ENCODE results near the gene SMIM20.
"Not testable (repeated sequence)": the region's sequence is repeated elsewhere in the genome, so short reads cannot be mapped to it uniquely, and the experiment has no call there.

The SMIM20 gene

DNA sequence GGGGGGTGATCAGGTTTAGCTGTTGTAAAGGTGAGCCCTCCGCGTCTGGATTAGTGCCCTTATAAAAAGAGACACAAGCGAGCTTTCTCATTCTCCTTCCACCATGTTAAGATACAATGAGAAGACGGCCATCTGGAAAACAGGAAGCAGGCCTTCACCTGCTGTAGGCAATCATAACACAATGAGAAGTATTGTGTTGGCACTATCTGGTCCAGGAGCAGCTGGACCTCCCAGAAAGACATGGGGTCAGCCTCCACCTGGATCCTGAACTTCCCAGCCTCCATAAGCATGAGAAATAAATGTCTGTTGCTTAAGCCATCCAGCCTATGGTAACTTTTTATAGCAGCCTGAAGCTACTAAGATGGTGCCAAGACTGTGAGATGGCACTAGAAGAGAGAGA is 8.6 kb upstream of the SMIM20 start:
- TF ChIP-seq, protein P1, sequence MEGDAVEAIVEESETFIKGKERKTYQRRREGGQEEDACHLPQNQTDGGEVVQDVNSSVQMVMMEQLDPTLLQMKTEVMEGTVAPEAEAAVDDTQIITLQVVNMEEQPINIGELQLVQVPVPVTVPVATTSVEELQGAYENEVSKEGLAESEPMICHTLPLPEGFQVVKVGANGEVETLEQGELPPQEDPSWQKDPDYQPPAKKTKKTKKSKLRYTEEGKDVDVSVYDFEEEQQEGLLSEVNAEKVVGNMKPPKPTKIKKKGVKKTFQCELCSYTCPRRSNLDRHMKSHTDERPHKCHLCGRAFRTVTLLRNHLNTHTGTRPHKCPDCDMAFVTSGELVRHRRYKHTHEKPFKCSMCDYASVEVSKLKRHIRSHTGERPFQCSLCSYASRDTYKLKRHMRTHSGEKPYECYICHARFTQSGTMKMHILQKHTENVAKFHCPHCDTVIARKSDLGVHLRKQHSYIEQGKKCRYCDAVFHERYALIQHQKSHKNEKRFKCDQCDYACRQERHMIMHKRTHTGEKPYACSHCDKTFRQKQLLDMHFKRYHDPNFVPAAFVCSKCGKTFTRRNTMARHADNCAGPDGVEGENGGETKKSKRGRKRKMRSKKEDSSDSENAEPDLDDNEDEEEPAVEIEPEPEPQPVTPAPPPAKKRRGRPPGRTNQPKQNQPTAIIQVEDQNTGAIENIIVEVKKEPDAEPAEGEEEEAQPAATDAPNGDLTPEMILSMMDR (IDR thresholded peaks at IDR 0.05): no peak
- Mint-ChIP-seq H3K9me3 (peaks cover 14% of the 10 kb centered on the region), H3K36me3 (ENCODE audit: low read depth) (no peaks in the 10 kb centered on the region), H3K27me3 (ENCODE audit: low read depth, poor library complexity) (peaks cover 20% of the 10 kb centered on the region), H3K27ac (no peak overlapping the region), H3K4me1 (peaks cover 7% of the 10 kb centered on the region), H3K4me3 (no peak overlapping the region)
- no peak for DNase-seq

- H3K36me3 Mint-ChIP-seq (ENCODE audit: low read depth); H3K4me3 Mint-ChIP-seq; H3K4me1 Mint-ChIP-seq; H3K27ac Mint-ChIP-seq; DNase-seq: not testable (repeated sequence)
- peaks cover 20% of the 10 kb centered on the region for H3K27me3 Mint-ChIP-seq (ENCODE audit: low read depth, poor library complexity)
- H3K9me3 Mint-ChIP-seq: peaks cover 14% of the 10 kb centered on the region
Measured at GRCh38 chr4:25906113-25906512, 7.9 kb upstream of the SMIM20 start.

DNA sequence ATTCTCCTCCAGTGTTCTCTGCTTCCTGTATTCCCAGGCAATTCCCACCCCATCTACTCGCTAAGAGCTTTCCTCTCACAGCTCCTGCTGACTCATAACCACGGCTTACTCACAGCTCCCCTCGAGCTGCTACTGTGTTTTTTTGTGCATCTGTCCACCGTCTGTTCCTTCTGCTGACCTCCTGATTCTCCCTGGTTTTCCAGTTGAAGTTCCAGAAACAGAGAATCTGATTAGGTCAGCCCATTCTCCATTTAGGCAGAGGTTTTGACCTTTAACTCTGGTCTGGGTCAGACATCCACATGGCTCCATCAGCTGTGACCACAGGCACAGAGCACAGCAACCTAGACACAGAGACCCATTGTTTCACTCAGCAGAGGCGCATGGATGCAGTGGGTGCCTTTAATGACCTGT is 5.5 kb upstream of the SMIM20 start:
- Mint-ChIP-seq H3K4me3 (no peak overlapping the region), H3K4me1 (peaks cover 9% of the 10 kb centered on the region), H3K27ac (no peak overlapping the region), H3K9me3 (peaks cover 14% of the 10 kb centered on the region), H3K27me3 (ENCODE audit: low read depth, poor library complexity) (peaks cover 27% of the 10 kb centered on the region), H3K36me3 (ENCODE audit: low read depth) (no peaks in the 10 kb centered on the region)
- no peak for DNase-seq
- TF ChIP-seq, protein P1 (IDR thresholded peaks at IDR 0.05): no peak

GRCh38 chr4:25911356-25911755 is 2.7 kb upstream of the SMIM20 start:
- peaks cover 14% of the 10 kb centered on the region for H3K9me3 Mint-ChIP-seq
- no peak overlapping the region for H3K27ac Mint-ChIP-seq
- H3K36me3 Mint-ChIP-seq (ENCODE audit: low read depth): no peaks in the 10 kb centered on the region
- peaks cover 28% of the 10 kb centered on the region for H3K27me3 Mint-ChIP-seq (ENCODE audit: low read depth, poor library complexity)
- no peak overlapping the region for H3K4me3 Mint-ChIP-seq
- no peak for DNase-seq
- TF ChIP-seq, protein P1 (IDR thresholded peaks at IDR 0.05): no peak
- peaks cover 24% of the 10 kb centered on the region for H3K4me1 Mint-ChIP-seq

DNA sequence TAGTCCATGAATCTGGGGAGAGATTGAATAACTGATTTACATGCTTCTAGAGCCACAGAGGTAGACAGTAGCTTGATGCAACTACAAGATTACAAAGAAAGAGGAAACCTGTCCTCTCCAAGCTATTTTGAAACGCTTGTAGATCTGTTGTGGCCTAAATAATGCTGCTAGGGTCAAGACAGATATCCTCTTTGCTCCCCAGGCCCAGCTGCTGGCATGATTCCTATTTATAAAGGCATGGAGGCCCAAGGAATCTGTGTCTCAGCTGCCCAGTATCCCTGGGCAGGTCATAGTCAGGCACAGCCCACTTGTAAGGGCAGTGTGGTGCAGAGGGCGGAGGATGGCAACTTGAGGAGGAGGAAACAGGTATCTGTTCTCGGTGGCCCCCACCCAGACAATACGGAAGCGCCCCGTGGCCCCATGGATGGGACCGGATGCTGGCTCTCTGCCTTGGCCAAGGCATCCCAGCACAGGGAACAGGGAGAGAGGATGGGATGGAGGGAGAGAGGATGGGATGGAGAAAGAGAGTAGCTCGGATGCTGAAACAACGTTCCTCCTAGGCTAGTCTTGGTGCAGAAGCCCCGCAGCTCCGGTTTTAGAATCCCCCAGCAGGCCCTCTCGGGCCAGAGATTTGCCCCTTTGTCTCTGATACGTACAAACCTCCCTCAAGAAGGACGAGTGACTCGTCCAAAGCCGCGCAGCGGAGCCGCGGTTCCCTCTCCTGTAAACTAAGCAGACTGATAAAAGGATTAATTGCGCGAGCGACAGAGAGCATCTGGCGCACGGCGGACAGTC is 767 bp upstream of the SMIM20 start:
- H3K27me3 Mint-ChIP-seq (ENCODE audit: low read depth, poor library complexity): peaks cover 19% of the 10 kb centered on the region
- peaks cover 9% of the 10 kb centered on the region for H3K9me3 Mint-ChIP-seq
- DNase-seq: no peak
- H3K4me1 Mint-ChIP-seq: peaks cover 24% of the 10 kb centered on the region
- H3K27ac Mint-ChIP-seq: peak overlapping the region; percentile 7
- H3K4me3 Mint-ChIP-seq: peak overlapping the region; percentile 92
- H3K36me3 Mint-ChIP-seq (ENCODE audit: low read depth): peaks cover 9% of the 10 kb centered on the region
- TF ChIP-seq, protein P1 (IDR thresholded peaks at IDR 0.05): no peak

- Mint-ChIP-seq H3K9me3 (no peaks in the 10 kb centered on the region), H3K27me3 (ENCODE audit: low read depth, poor library complexity) (peaks cover 12% of the 10 kb centered on the region), H3K36me3 (ENCODE audit: low read depth) (peaks cover 17% of the 10 kb centered on the region), H3K4me1 (peaks cover 31% of the 10 kb centered on the region), H3K27ac (peak overlapping the region; percentile 98), H3K4me3 (peak overlapping the region; percentile 92)
- TF ChIP-seq, protein P1 (IDR thresholded peaks at IDR 0.05): no peak
- DNase-seq: no peak
Measured at GRCh38 chr4:25914670-25915352, 791 bp downstream of the SMIM20 start.

All from nephron progenitor cell (in vitro differentiated cells).